Measurements from ENCODE around the gene CDS1. TPM values are rescaled to one million over a fixed set of nuclear protein-coding genes. Genes with fewer than 3 reads are reported as not detected.

The CDS1 gene
- total and polyA plus RNA-seq, 2 of the 8 experiments (the other 6 are each of a cell fraction or from before 2014, with no cell fraction given): 8.7 to 13.9 TPM

DNA sequence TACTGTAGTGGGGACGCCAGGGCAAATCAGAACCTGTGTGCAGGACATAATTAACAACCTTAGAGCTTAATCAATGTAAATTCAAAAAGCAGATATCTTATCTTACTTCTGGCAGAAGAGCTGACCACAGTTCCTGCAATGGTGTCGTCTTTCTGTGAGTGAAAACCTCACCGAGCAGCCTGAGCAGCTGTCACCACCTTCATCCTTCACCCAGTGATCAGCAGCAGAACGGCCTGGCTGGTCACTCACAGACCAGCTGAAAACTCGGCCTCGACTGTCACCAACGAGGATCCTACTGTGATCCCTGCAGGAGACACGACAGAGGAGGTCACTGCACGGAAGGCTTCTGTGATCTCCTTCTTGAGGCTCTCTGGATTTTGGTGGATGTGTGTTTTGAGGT is 94.2 kb downstream of the CDS1 start:
- no peaks in the 10 kb centered on the region for H3K79me2 ChIP-seq (ENCODE audit: control insufficient read depth in 1 of 2, insufficient read depth in 2 of 2, low read length in 2 of 2)
- ChIA-PET CTCF (ENCODE audit: partially characterized antibody) (interaction anchor here (2.0 kb wide), 1 partner anchor 13 kb away, joined by 4 read pairs; no protein-coding TSS in a partner anchor), POLR2A (ENCODE audit: partially characterized antibody) (interaction anchor here (1.0 kb wide), 1 partner anchor 20 kb away, joined by 3 read pairs; no protein-coding TSS in a partner anchor)
- no peak overlapping the region for H3K23ac ChIP-seq (ENCODE audit: insufficient read length)
- H3K23me2 ChIP-seq (ENCODE audit: low read depth, low read length): no peaks in the 10 kb centered on the region
- H3K4me1 ChIP-seq (replicated peaks in 1 of 4; ENCODE audit: control insufficient read depth in 3 of 4, insufficient read depth in 4 of 4, low read length in 3 of 4): peaks cover 0 to 3% (median 0%) of the 10 kb centered on the region in 4 experiments; a peak in 1 of 7 replicates
- no peak for DNase-seq (ENCODE audit: low read depth in 1 of 2, low spot score in 2 of 2)
- no peak overlapping the region for H2AFZ ChIP-seq (ENCODE audit: low read length)
- WGBS, 2 experiments (ENCODE audit: extremely low coverage in 1 of 2, insufficient coverage in 1 of 2, insufficient read length in 1 of 2, insufficient replicate concordance in 2 of 2, low coverage in 1 of 2, low lambda C conversion rate in 2 of 2, missing lambda C conversion rate in 1 of 2): 89% methylated on average over 9 of the region's 9 CpGs; no CpG with 5 or more reads in 1 of the 2 experiments
- H3K4me2 ChIP-seq (ENCODE audit: insufficient read depth in 1 of 2, low read depth in 2 of 2, low read length in 2 of 2): no peak overlapping the region
- TF ChIP-seq HDAC6 (IDR thresholded peaks at IDR 0.05; ENCODE audit: low read depth, low read length): no peak
- TF ChIP-seq EP300 (IDR thresholded peaks at IDR 0.05; ENCODE audit: borderline replicate concordance in 1 of 2, low read depth in 2 of 2, low read length in 2 of 2): no peak
- TF ChIP-seq CREB1 (IDR thresholded peaks at IDR 0.05): no peak
- no peak for TF ChIP-seq POU5F1 (IDR thresholded peaks at IDR 0.05; ENCODE audit: low read depth, low read length)
- TF ChIP-seq KDM5A (IDR thresholded peaks at IDR 0.05; ENCODE audit: low read length): no peak
- no peak for TF ChIP-seq ASH2L (IDR thresholded peaks at IDR 0.05; ENCODE audit: low read length)
- no peak for TF ChIP-seq BCL11A (IDR thresholded peaks at IDR 0.05; ENCODE audit: low read depth in 2 of 2, low read length in 2 of 2)
- TF ChIP-seq SIRT6 (IDR thresholded peaks at IDR 0.05; ENCODE audit: low read length): no peak
- no peak for TF ChIP-seq SIX5 (IDR thresholded peaks at IDR 0.05; ENCODE audit: low read depth, low read length)
- TF ChIP-seq, protein P1, sequence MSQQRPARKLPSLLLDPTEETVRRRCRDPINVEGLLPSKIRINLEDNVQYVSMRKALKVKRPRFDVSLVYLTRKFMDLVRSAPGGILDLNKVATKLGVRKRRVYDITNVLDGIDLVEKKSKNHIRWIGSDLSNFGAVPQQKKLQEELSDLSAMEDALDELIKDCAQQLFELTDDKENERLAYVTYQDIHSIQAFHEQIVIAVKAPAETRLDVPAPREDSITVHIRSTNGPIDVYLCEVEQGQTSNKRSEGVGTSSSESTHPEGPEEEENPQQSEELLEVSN (IDR thresholded peaks at IDR 0.05): no peak
- H3K36me3 ChIP-seq (ENCODE audit: control insufficient read depth in 2 of 4, insufficient read depth in 4 of 4, low read length in 3 of 4): peaks cover 0 to 48% (median 27%) of the 10 kb centered on the region in 4 experiments; a peak in 7 of 8 replicates
- H3K9me3 ChIP-seq (ENCODE audit: insufficient read depth in 2 of 2, low read depth in 1 of 2, low read length in 1 of 2): no peaks in the 10 kb centered on the region
- no peak overlapping the region for H3K9ac ChIP-seq (replicated peaks in 1 of 4; ENCODE audit: extremely low read depth in 1 of 4, low read depth in 3 of 4, low read length in 3 of 4)
- no peak overlapping the region for H4K91ac ChIP-seq (replicated peaks; ENCODE audit: insufficient read length, low read length)
- H3K4me3 ChIP-seq (ENCODE audit: extremely low read depth in 1 of 4, insufficient read depth in 2 of 4, low read depth in 3 of 4, low read length in 4 of 4): no peak overlapping the region
- H3K14ac ChIP-seq (ENCODE audit: insufficient read length): no peak overlapping the region
- H2BK20ac ChIP-seq (ENCODE audit: low read length): no peak overlapping the region
- H2BK15ac ChIP-seq (ENCODE audit: low read length): no peak overlapping the region
- H2AK5ac ChIP-seq (ENCODE audit: low read depth, low read length): no peak overlapping the region
- H3K27ac ChIP-seq (ENCODE audit: low read depth, low read length): no peak overlapping the region
- H2BK5ac ChIP-seq (ENCODE audit: low read depth, low read length): no peak overlapping the region
- H3K18ac ChIP-seq (ENCODE audit: extremely low read depth, low read length): no peak overlapping the region
- no peak overlapping the region for H2BK12ac ChIP-seq (ENCODE audit: low read depth, low read length)
- H4K20me1 ChIP-seq (replicated peaks in 1 of 2; ENCODE audit: control insufficient read depth in 1 of 2, insufficient read depth in 2 of 2, low read length in 2 of 2): no peaks in the 10 kb centered on the region
- H2BK120ac ChIP-seq (replicated peaks; ENCODE audit: low read depth, low read length): no peak overlapping the region
- H3K4ac ChIP-seq (replicated peaks; ENCODE audit: insufficient read length, low read depth, low read length): no peak overlapping the region
- no peak for FAIRE-seq
- H3K79me1 ChIP-seq (ENCODE audit: low read depth, low read length): no peaks in the 10 kb centered on the region
- no peaks in the 10 kb centered on the region for H3K27me3 ChIP-seq (replicated peaks in 1 of 4; ENCODE audit: control insufficient read depth in 3 of 4, extremely low read depth in 1 of 4, insufficient read depth in 3 of 4, low read length in 3 of 4)
- H3K56ac ChIP-seq (replicated peaks; ENCODE audit: insufficient read length, low read depth, low read length): no peak overlapping the region
- H4K8ac ChIP-seq (ENCODE audit: extremely low read depth, insufficient read depth, low read length): no peak overlapping the region
- H4K5ac ChIP-seq (ENCODE audit: insufficient read length, low read depth, low read length): no peak overlapping the region

All from H1 (cell line).